ENCODE results near the gene TMEM266. TPM values are rescaled to one million over a fixed set of nuclear protein-coding genes. Genes with fewer than 3 reads are reported as not detected.

The TMEM266 gene
- total RNA-seq, 1 donor from 2014 or later = not detected

DNA sequence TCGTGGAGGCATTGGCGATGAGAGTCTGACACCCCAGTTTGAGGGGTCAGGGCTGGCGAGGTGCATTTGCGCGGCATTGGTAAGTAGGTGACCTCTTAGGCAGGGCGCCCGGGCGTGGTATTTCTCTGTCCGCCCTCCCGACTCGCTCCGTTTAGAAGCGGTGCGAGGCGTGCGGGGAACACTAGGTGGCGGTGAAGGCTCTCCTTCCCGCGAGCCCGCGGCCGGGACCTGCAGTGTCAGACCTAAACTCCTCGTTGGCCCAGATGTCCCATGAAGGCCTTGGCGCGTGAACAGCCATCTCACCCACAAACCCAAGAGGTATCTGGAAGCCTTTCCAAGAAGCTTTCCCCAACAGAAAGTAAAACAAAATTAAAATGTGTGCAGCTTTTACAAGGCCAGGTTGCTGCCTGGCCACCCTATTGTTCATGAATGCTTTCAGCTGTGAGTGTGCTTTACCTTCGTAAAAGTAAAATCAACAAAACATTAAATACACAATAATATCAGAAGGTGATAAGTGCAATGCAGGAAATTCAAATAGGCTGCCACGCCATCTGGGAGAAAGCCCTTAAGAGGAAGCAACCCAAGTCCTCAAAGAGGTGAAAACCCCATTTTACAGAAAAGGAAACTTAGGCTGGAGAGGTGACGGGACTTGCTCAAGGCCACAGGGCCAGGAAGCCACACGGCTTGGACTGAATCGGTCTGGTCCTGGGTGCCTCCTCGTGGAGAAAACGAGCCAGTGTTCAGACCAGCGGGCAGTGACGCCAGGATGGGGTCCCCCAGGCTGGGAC, 131.2 kb downstream of the TMEM266 start:
- Mint-ChIP-seq H3K9me3 (no peaks in the 10 kb centered on the region), H3K4me3 (ENCODE audit: low read depth) (no peak overlapping the region), H3K36me3 (ENCODE audit: low read depth) (no peaks in the 10 kb centered on the region), H3K27me3 (ENCODE audit: low read depth) (peaks cover 30% of the 10 kb centered on the region), H3K4me1 (ENCODE audit: low read depth) (peaks cover 9% of the 10 kb centered on the region), H3K27ac (no peak overlapping the region)
- intact Hi-C loops (cut with micrococcal nuclease) = loop anchor here (2.0 to 5.0 kb wide), 2 partner anchors 96 to 141 kb away; no protein-coding TSS in a partner anchor
- peak; percentile 61 for DNase-seq (ENCODE audit: low spot score)

DNA sequence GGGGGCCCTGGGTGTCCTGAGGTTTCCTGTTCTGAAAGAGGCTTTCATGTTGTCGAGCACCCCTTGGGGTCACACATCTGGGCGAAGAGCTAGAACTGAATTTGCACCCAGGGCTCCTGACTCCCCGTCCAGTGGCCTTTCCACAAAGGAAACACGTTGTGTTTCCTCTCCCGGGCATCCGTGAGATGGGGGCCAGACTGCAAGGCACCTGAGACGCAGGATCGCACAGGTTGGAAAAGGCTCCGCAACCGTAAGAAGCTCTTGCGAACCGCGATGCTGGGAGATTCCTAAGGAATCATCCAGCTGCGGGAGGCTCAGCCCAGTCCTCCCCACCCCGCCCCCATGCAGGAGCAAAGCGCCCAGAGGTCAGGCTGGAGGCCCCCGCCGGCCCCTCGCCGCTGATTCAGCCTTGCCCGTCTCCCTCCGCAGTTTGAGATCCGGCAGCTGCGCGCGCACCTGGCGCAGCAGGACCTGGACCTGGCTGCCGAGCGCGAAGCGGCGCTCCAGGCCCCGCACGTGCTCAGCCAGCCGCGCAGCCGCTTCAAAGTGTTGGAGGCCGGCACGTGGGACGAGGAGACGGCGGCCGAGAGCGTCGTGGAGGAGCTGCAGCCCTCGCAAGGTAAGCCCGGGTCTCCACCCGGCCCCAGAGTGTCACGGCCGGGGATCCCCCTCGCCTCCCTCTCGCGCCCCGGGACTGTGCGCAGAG, 131.9 kb downstream of the TMEM266 start:
- peaks cover 9% of the 10 kb centered on the region for H3K4me1 Mint-ChIP-seq (ENCODE audit: low read depth)
- no peak overlapping the region for H3K4me3 Mint-ChIP-seq (ENCODE audit: low read depth)
- DNase-seq (ENCODE audit: low spot score) = no peak
- H3K27me3 Mint-ChIP-seq (ENCODE audit: low read depth) = peaks cover 26% of the 10 kb centered on the region
- no peak overlapping the region for H3K27ac Mint-ChIP-seq
- no peaks in the 10 kb centered on the region for H3K9me3 Mint-ChIP-seq
- H3K36me3 Mint-ChIP-seq (ENCODE audit: low read depth) = no peaks in the 10 kb centered on the region
- intact Hi-C loops (cut with micrococcal nuclease) = loop anchor here (2.0 to 5.0 kb wide), 2 partner anchors 95 to 141 kb away; no protein-coding TSS in a partner anchor

DNA sequence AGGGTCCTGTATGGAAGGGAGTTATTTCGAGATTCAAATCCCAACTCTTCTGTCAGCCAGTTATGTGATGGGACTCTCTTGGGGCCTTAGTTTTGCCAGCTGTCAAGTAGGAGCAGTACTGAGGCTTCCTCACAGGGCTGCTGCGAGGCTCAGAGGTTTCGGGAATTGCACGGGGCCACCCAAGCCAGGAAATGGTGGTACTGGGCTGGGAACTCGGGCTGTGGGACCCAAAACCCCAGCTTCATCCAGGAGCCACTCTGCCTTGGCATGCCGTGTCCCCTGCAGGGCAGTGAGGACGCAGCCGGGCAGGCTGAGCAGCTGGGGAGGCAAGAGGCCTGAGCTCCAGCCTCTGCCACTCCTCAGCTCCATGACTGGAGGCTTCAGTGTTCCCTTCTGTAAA, 132.9 kb downstream of the TMEM266 start:
- intact Hi-C loops (cut with micrococcal nuclease) = loop anchor here (5.0 kb wide), 1 partner anchor 140 kb away; no protein-coding TSS in a partner anchor
- Mint-ChIP-seq H3K27ac (no peak overlapping the region), H3K36me3 (ENCODE audit: low read depth) (no peaks in the 10 kb centered on the region), H3K9me3 (no peaks in the 10 kb centered on the region), H3K27me3 (ENCODE audit: low read depth) (peaks cover 26% of the 10 kb centered on the region), H3K4me1 (ENCODE audit: low read depth) (peaks cover 9% of the 10 kb centered on the region), H3K4me3 (ENCODE audit: low read depth) (no peak overlapping the region)
- no peak for DNase-seq (ENCODE audit: low spot score)

DNA sequence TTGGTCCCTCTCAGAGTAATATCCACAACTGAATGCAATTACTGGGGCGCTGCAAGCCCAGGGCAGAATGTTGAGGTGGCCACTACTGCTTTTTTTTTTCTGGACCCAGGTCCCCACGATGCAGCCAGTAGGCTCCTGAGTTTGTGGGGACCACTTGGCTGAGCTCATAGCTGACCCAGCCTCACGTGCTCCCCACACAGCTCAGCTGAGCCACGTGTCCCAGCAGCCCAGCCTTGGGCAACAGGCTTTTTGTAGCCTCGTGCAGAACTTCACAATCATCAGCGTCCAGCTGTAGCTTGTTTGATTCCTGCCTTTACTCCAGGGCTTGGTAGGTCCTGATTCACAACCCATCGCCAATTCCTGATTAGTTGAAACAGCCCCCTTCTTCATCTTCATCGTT, 134.1 kb downstream of the TMEM266 start:
- Mint-ChIP-seq H3K4me3 (ENCODE audit: low read depth) (no peak overlapping the region), H3K4me1 (ENCODE audit: low read depth) (peaks cover 9% of the 10 kb centered on the region), H3K9me3 (no peaks in the 10 kb centered on the region), H3K27me3 (ENCODE audit: low read depth) (peaks cover 16% of the 10 kb centered on the region), H3K27ac (no peak overlapping the region), H3K36me3 (ENCODE audit: low read depth) (no peaks in the 10 kb centered on the region)
- DNase-seq (ENCODE audit: low spot score) = no peak
- intact Hi-C loops (cut with micrococcal nuclease) = loop anchor here (5.0 kb wide), 1 partner anchor 138 kb away; no protein-coding TSS in a partner anchor

DNA sequence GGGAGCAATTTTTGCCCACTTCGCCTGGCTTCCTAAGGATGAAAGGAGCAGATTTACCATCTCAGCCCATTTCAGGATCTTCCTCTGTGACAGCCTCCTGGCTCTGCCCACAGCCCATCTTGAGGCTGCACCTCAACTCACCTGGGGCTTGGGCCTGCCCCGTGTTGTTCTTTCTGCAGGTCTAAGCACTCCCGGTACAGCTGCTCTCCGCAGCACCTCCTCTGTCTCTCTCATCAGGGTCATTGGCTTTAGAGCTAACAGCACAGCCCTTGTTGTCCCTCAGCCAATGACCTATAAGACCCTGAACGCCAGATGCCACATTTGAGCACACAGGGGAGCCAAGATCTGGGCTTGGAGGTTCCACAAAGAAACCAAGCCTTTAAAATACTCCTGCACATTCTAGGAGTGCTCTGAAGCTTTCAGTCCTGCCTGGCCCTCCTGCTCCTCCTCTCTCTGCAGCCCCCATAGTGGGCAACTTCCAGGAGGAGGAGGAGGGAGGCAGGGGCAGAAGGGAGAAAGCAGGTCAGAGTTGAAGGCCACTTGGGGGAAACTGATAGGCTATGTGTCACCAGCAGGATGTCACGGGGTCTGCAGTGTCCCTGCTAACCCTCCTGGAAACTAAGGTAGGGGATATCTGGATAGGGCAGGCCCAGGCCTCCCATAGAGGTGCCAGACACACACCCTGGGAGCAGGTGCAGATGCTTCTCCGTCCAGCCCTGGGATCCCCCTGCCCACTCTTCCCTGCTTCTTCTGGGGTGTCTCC, 135.9 kb downstream of the TMEM266 start:
- Mint-ChIP-seq H3K36me3 (ENCODE audit: low read depth) (no peaks in the 10 kb centered on the region), H3K27ac (no peak overlapping the region), H3K4me1 (ENCODE audit: low read depth) (peaks cover 6% of the 10 kb centered on the region), H3K9me3 (no peaks in the 10 kb centered on the region), H3K27me3 (ENCODE audit: low read depth) (peaks cover 2% of the 10 kb centered on the region), H3K4me3 (ENCODE audit: low read depth) (no peak overlapping the region)
- intact Hi-C loops (cut with micrococcal nuclease) = loop anchor here (5.0 kb wide), 1 partner anchor 672 kb away; no protein-coding TSS in a partner anchor
- no peak for DNase-seq (ENCODE audit: low spot score)

DNA sequence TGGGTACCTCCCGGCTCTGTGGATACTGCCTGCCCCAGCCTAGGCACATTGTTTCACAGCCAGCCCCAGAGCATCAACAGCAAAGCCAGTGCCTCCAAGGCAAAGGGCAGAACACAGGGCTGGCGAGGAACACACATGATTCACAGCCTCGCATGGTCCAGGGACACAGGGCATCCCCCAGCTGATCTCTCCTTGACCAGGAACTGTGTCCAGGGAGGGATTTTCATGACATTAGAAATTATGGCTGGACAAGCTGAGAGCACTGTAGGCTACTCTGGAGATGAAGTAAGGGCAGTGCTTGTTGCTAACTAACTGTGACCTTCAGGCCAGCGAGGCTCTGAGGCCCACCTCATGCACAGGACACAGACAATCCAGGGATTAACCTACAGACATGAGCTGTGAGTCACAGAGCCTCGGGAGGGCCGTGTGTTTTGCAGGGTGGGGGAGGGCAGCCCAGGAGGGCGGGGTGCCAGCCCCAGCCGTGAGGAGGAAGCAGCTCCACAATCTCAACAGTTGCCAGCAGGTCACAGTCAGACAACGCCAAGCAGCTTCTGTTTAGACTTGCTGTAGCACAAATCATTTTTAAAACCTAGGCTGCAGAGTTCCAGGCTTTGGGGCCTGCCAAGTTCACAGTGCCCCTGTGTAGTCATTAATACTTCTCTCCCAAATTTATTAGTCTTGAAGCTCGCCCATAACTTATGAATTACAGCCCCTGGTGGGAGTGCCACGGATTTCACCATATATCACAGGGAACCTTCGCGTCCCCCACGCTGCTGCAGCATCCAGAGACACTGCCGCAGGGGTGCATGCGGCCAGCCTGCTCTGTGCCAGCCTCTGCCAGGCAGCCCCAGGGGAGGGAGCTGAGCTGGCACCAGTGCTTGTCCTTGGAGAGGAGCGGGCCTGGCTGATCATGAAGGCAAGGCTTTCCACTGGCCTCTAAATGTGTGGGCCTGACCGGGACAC, 136.8 kb downstream of the TMEM266 start:
- intact Hi-C loops (cut with micrococcal nuclease) = loop anchor here (5.0 kb wide), 1 partner anchor 671 kb away; no protein-coding TSS in a partner anchor
- DNase-seq (ENCODE audit: low spot score) = no peak
- no peaks in the 10 kb centered on the region for H3K36me3 Mint-ChIP-seq (ENCODE audit: low read depth)
- no peaks in the 10 kb centered on the region for H3K4me1 Mint-ChIP-seq (ENCODE audit: low read depth)
- H3K27me3 Mint-ChIP-seq (ENCODE audit: low read depth) = peaks cover 2% of the 10 kb centered on the region
- no peaks in the 10 kb centered on the region for H3K9me3 Mint-ChIP-seq
- no peak overlapping the region for H3K4me3 Mint-ChIP-seq (ENCODE audit: low read depth)
- H3K27ac Mint-ChIP-seq = no peak overlapping the region

DNA sequence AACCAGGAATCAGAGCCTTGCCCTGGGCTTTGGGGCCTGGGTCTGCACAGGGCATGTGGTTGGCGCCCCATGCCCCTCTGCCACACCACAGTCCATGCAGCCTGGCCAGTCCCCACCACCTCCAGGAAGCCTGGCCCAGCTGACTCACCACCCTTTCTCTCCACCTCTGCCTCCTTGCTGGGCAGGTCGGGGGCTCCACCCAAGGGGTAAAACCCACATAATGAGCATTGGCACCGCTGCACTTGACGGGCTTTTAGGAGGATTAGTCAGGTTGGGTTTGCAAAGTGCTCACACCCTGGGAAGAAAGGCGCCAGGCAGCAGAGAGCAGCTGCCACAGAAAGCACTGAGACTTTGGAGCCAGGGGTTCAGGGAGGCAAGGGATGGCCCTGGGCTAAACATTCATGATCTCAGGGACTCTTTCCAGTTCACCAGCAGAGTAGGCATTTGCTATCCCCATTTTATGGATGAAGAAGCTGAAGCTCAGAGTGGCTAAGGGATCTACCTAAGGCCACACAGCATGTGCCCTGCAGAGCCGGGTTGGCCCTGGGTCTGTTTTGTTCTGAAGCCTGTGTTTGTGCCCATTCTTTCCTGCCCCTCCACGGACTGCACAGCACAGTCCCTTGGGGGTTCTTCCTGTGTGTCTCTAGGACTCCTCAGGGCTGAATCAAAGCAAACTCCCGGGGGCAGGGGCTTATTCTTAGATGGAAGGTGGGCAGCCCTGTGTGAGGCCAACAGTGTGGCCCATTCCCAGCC, 138.1 kb downstream of the TMEM266 start:
- intact Hi-C loops (cut with micrococcal nuclease) = loop anchor here (5.0 kb wide), 1 partner anchor 669 kb away; no protein-coding TSS in a partner anchor
- H3K4me3 Mint-ChIP-seq (ENCODE audit: low read depth) = no peak overlapping the region
- DNase-seq (ENCODE audit: low spot score) = no peak
- no peaks in the 10 kb centered on the region for H3K36me3 Mint-ChIP-seq (ENCODE audit: low read depth)
- H3K27me3 Mint-ChIP-seq (ENCODE audit: low read depth) = peaks cover 2% of the 10 kb centered on the region
- no peaks in the 10 kb centered on the region for H3K9me3 Mint-ChIP-seq
- no peaks in the 10 kb centered on the region for H3K4me1 Mint-ChIP-seq (ENCODE audit: low read depth)
- no peak overlapping the region for H3K27ac Mint-ChIP-seq

DNA sequence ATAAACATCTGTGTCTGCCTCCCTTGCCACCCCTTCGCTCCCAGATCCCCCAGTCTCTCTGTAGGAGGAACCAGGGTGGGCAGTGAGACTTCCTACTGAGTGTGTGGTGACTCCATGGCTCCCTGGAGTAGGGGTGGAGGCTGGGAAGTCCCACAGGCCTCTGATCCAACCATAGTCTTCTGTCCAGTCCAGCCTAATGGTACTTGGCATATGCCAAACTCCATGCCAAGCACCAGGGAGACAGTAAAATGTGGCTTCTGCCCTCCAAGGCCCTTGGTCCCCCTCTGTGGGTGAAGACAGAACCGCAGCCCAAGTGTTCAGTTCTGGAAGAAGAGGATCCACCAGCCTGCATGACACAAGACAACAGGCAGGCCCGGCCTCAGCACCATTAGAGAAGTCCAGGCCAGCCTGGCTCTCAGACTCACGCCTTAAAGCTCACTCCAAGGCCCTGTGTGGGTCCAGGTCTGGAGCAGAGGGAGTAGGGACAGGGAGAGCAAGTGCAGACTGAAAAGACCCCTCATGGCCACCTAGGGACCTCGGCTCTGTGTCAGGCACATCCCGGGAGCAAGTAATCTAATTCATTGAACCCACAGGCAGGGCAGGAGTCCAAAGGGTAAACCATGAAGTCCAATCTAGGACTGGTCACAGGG, 138.8 kb downstream of the TMEM266 start:
- Mint-ChIP-seq H3K4me3 (ENCODE audit: low read depth) (no peak overlapping the region), H3K4me1 (ENCODE audit: low read depth) (no peaks in the 10 kb centered on the region), H3K27me3 (ENCODE audit: low read depth) (peaks cover 2% of the 10 kb centered on the region), H3K27ac (no peak overlapping the region), H3K9me3 (no peaks in the 10 kb centered on the region), H3K36me3 (ENCODE audit: low read depth) (no peaks in the 10 kb centered on the region)
- no peak for DNase-seq (ENCODE audit: low spot score)
- intact Hi-C loops (cut with micrococcal nuclease) = loop anchor here (5.0 kb wide), 1 partner anchor 669 kb away; no protein-coding TSS in a partner anchor

DNA sequence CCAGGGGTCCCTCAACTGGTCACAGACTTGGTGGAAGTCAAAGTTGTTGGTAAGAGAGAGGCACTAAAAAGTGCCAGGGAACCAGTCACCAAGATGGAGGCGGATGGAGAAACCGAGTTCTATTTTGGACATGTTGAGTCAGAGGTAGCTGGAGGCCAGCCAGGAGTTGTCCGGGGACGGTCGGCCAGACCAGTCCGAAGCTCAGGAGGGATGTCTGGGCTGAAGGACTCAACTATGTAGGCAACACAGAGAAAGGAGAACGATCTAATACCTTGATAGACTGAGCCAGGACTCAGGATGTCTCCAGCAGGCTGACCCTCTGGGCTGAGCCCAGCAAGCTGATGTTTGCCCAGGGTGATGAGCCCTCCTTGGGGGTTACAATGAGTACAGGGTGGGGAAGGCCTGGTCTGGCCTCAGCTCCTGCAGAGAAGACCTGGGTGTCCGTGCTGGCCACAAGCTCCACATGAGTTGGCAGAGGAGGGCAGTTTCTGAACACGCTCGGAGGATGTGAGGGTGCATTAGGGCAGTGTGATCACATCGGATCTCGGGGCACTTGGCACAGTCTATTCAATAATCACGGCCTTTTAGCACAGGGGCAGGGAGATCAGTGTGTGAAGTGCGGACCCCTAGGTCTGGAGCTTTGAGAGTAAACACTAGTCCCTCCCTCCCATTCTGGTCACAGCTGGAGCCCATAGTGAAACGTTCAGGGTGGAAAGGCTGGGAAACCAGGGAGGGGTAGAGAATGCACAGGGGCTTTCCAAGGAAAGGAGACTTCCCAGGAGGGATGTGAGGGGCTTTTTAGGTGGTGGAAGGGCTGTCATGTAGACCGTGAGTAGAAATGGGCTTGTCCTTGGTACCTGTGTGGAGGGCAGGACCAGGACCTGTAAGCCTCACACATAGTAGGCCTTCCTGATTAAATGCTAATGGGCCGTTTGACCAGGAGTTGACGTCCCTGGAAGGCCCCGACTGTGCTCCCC, 139.6 kb downstream of the TMEM266 start:
- H3K4me1 Mint-ChIP-seq (ENCODE audit: low read depth) = no peaks in the 10 kb centered on the region
- no peak for DNase-seq (ENCODE audit: low spot score)
- no peaks in the 10 kb centered on the region for H3K9me3 Mint-ChIP-seq

DNA sequence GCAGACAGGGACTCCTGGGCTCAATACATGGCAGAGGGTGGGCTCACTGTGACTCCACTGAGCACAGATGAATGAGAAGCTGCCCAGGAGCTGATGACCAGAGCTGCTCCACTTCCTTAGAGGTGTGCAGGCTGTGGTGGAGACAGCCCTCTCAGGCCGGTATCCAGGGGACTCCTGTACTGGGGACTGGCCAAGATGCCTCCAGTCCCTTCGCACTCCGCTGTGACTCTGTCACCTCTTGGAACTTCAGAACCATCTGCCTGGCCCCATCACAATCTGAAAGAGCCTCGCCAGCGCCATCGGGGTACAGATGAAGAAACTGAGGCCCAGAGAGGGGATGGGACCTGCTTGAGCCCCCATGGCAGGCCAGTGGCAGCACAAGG, 140.3 kb downstream of the TMEM266 start:
- Mint-ChIP-seq H3K36me3 (ENCODE audit: low read depth) (no peaks in the 10 kb centered on the region), H3K27ac (no peak overlapping the region), H3K9me3 (no peaks in the 10 kb centered on the region), H3K27me3 (ENCODE audit: low read depth) (no peaks in the 10 kb centered on the region), H3K4me1 (ENCODE audit: low read depth) (no peaks in the 10 kb centered on the region), H3K4me3 (ENCODE audit: low read depth) (no peak overlapping the region)
- intact Hi-C loops (cut with micrococcal nuclease) = no loop called here
- no peak for DNase-seq (ENCODE audit: low spot score)

More for the DNA sequence above, 139.6 kb downstream of the TMEM266 start:
- Mint-ChIP-seq H3K27ac (no peak overlapping the region), H3K27me3 (ENCODE audit: low read depth) (no peaks in the 10 kb centered on the region), H3K4me3 (ENCODE audit: low read depth) (no peak overlapping the region), H3K36me3 (ENCODE audit: low read depth) (no peaks in the 10 kb centered on the region)
- intact Hi-C loops (cut with micrococcal nuclease) = loop anchor here (5.0 kb wide), 1 partner anchor 668 kb away; no protein-coding TSS in a partner anchor
